IMR-90 (cell line): Measurements from ENCODE around the gene ZNF581. TPM values are rescaled to one million over a fixed set of nuclear protein-coding genes. Genes with fewer than 3 reads are reported as not detected.

Experiments
- ATAC-seq: fragments of 200-7000 bp; cut with Tn5 transposase; 2 replicates; pipeline ENCODE4 v1.9.1; 2020; ENCODE audit warnings: low read depth, mild to moderate bottlenecking, moderate library complexity
- BruUV-seq: library from RNA; stranded (reverse); fragments of 400-500 nt; replicated peaks from 2 replicates; lab custom pipeline; 2021; lab: Mats Ljungman, UMichigan
- CTCF ChIA-PET: fragments of 300-600 bp; formaldehyde crosslinking; extraction: SDS; loops from one replicate; lab custom pipeline; 2021; ENCODE audit warnings: antibody characterized with exemption; lab: Yijun Ruan, JAX
- POLR2A ChIA-PET: fragments of 300-600 bp; sonication (Branson Sonifier 250); formaldehyde crosslinking; loops from one replicate; lab custom pipeline; 2022; ENCODE audit warnings: antibody characterized with exemption; ENCODE audit not compliant: unreplicated experiment; lab: Charles Lee
- DNase-seq: peaks from one replicate; pipeline ENCODE4 v3.0.0; 2013
- H2AFZ ChIP-seq: replicated peaks from 2 replicates; pipeline ENCODE3; 2013; ENCODE audit warnings: low read length, mild to moderate bottlenecking; ENCODE audit not compliant: poor library complexity
- H2AK5ac ChIP-seq: 2 replicates; pipeline ENCODE4 v1.6.1; 2013; ENCODE audit warnings: low read depth, low read length, inconsistent platforms
- H2AK9ac ChIP-seq: replicated peaks from 2 replicates; pipeline ENCODE3; 2013; ENCODE audit warnings: mild to moderate bottlenecking, low read depth, low read length, moderate library complexity; ENCODE audit not compliant: poor library complexity
- H2BK120ac ChIP-seq: 2 replicates; pipeline ENCODE4 v1.6.1; 2013; ENCODE audit warnings: low read depth, low read length, inconsistent platforms
- H2BK15ac ChIP-seq: 3 replicates; pipeline ENCODE4 v1.6.1; 2013; ENCODE audit warnings: low read depth, low read length, inconsistent platforms
- H2BK20ac ChIP-seq: 2 replicates; pipeline ENCODE4 v1.6.1; 2013; ENCODE audit warnings: low read depth, mild to moderate bottlenecking, inconsistent platforms, low read length, moderate library complexity
- H2BK5ac ChIP-seq: 2 replicates; pipeline ENCODE4 v1.6.1; 2013; ENCODE audit warnings: mild to moderate bottlenecking, low read depth, low read length, inconsistent platforms; ENCODE audit not compliant: poor library complexity, severe bottlenecking
- H3K14ac ChIP-seq: replicated peaks from 2 replicates; pipeline ENCODE4 v1.6.1; 2013; ENCODE audit warnings: low read depth, low read length, inconsistent platforms
- H3K18ac ChIP-seq: 2 replicates; pipeline ENCODE4 v1.6.1; 2013; ENCODE audit warnings: low read depth, low read length, control low read depth
- H3K23ac ChIP-seq: 2 replicates; pipeline ENCODE4 v1.6.1; 2013; ENCODE audit warnings: low read depth, low read length, inconsistent platforms
- H3K27ac ChIP-seq: 2 replicates; pipeline ENCODE4 v1.5.1; 2013; ENCODE audit warnings: mild to moderate bottlenecking, control low read depth, low read length; ENCODE audit not compliant: insufficient read depth
- H3K27me3 ChIP-seq: 2 replicates; pipeline ENCODE4 v1.6.1; 2013; ENCODE audit warnings: low read length; ENCODE audit not compliant: control insufficient read depth, insufficient read depth
- H3K36me3 ChIP-seq: 2 replicates; pipeline ENCODE4 v1.6.1; 2013; ENCODE audit warnings: low read length, mixed read lengths; ENCODE audit not compliant: control insufficient read depth, insufficient read depth
- H3K4ac ChIP-seq: 2 replicates; pipeline ENCODE4 v1.6.1; 2013; ENCODE audit warnings: low read depth, low read length, inconsistent platforms
- H3K4me1 ChIP-seq: 2 replicates; pipeline ENCODE4 v1.6.1; 2013; ENCODE audit warnings: low read length, mixed read lengths; ENCODE audit not compliant: control insufficient read depth, insufficient read depth
- H3K4me2 ChIP-seq: 2 replicates; pipeline ENCODE4 v1.6.1; 2013; ENCODE audit warnings: low read depth, mild to moderate bottlenecking, control low read depth, low read length, moderate library complexity
- H3K4me3 ChIP-seq: 2 replicates; pipeline ENCODE4 v1.5.1; 2013; ENCODE audit warnings: low read depth, mild to moderate bottlenecking, control low read depth, low read length, moderate library complexity; ENCODE audit not compliant: insufficient read depth
- H3K56ac ChIP-seq: 2 replicates; pipeline ENCODE4 v1.6.1; 2013; ENCODE audit warnings: low read length, inconsistent platforms; ENCODE audit not compliant: insufficient read depth; ENCODE audit errors: extremely low read depth
- H3K79me1 ChIP-seq, 2 experiments: 2 replicates each; pipeline ENCODE4 v1.6.1; 2013; ENCODE audit warnings: low read length in 2 of 2, inconsistent platforms in 1 of 2, low read depth in 1 of 2
- H3K9ac ChIP-seq: 2 replicates; pipeline ENCODE4 v1.6.1; 2013; ENCODE audit warnings: low read depth, low read length, control low read depth
- H3K9me1 ChIP-seq: 2 replicates; pipeline ENCODE4 v1.6.1; 2013; ENCODE audit warnings: low read length, inconsistent platforms; ENCODE audit not compliant: insufficient read depth
- H3K9me3 ChIP-seq: 2 replicates; pipeline ENCODE4 v1.6.1; 2013; ENCODE audit warnings: low read length; ENCODE audit not compliant: control insufficient read depth, insufficient read depth
- H4K20me1 ChIP-seq: 2 replicates; pipeline ENCODE4 v1.6.1; 2013; ENCODE audit warnings: low read length, inconsistent platforms; ENCODE audit not compliant: insufficient read depth
- H4K5ac ChIP-seq: 2 replicates; pipeline ENCODE4 v1.6.1; 2013; ENCODE audit warnings: mild to moderate bottlenecking, low read depth, low read length, control low read depth
- H4K8ac ChIP-seq, 2 experiments: 2 replicates each; pipeline ENCODE4 v1.6.1; 2013; ENCODE audit warnings: low read depth in 2 of 2, low read length in 2 of 2, control low read depth in 1 of 2, inconsistent platforms in 1 of 2
- H4K91ac ChIP-seq: 2 replicates; pipeline ENCODE4 v1.6.1; 2013; ENCODE audit warnings: low read depth, low read length, inconsistent platforms; ENCODE audit not compliant: insufficient read depth
- MAFK ChIP-seq: IDR thresholded peaks from 2 replicates; pipeline ENCODE4 v1.6.1; 2012; ENCODE audit warnings: low read depth, low read length, improper control_type of control experiment
- NFE2L2 ChIP-seq: fragments of 150-350 bp; IDR thresholded peaks from 2 replicates; pipeline ENCODE4 v1.6.1; 2016; ENCODE audit warnings: low read depth, mild to moderate bottlenecking, low read length
- RCOR1 ChIP-seq: IDR thresholded peaks from 2 replicates; pipeline ENCODE4 v1.6.1; 2012; ENCODE audit warnings: mild to moderate bottlenecking, low read length, improper control_type of control experiment; ENCODE audit not compliant: insufficient replicate concordance
- RFX5 ChIP-seq: IDR thresholded peaks from 2 replicates; pipeline ENCODE4 v1.8.0; 2012; ENCODE audit warnings: low read depth, mild to moderate bottlenecking, low read length, moderate library complexity
- USF2 ChIP-seq: fragments of 150-350 bp; IDR thresholded peaks from 2 replicates; pipeline ENCODE4 v1.6.1; 2017; ENCODE audit warnings: mild to moderate bottlenecking, antibody characterized with exemption, low read length, low read depth
- WGBS, 2 experiments: methylation state at CpG; one replicate each; pipeline versions ENCODE4 v1.1.5 to v1.1.7; 2013; ENCODE audit warnings: missing lambda C conversion rate in 2 of 2; ENCODE audit not compliant: insufficient read length in 1 of 2; ENCODE audit errors: extremely low coverage in 2 of 2; 5-methylcytosine and 5-hydroxymethylcytosine counted together
- dilution Hi-C: fragments of 300-500 bp; cut with HindIII; formaldehyde crosslinking; loops from one replicate; pipeline ENCODE4 v1.14.3; 2018; ENCODE audit warnings: low sequenced_read_pairs; ENCODE audit not compliant: unreplicated experiment
- in situ Hi-C: fragments of 300-500 bp; cut with MboI; formaldehyde crosslinking; loops from 3 replicates; pipeline ENCODE4 v1.14.3; 2019; ENCODE audit warnings: low sequenced_read_pairs, inconsistent platforms, mixed read lengths
- intact Hi-C: fragments of 100-400 bp; cut with micrococcal nuclease; formaldehyde crosslinking; loops from 2 replicates; pipeline ENCODE4 v1.10.0; 2022
- polyA plus RNA-seq, 3 experiments: library from polyadenylated mRNA; depleted of rRNA; stranded (reverse); fragments of >200 nt; gene quantifications; 2 replicates each; pipeline ENCODE4 v1.2.3, GENCODE V29; 2012; ENCODE audit warnings: low replicate concordance in 1 of 3
- total RNA-seq: library from RNA; depleted of rRNA; stranded (reverse); fragments of >200 nt; gene quantifications from 2 replicates; pipeline ENCODE4 v1.2.3, GENCODE V29; 2012
- TF ChIP-seq, protein P1 (sequence below): fragments of 150-350 bp; IDR thresholded peaks from 2 replicates; pipeline ENCODE4 v1.6.1; 2016; ENCODE audit warnings: low read depth, mild to moderate bottlenecking, low read length, moderate library complexity, borderline replicate concordance

Gene ZNF581
- total and polyA plus RNA-seq, 2 of the 4 experiments (the other 2 are of a cell fraction), result 9.7 to 21.9 TPM

DNA sequence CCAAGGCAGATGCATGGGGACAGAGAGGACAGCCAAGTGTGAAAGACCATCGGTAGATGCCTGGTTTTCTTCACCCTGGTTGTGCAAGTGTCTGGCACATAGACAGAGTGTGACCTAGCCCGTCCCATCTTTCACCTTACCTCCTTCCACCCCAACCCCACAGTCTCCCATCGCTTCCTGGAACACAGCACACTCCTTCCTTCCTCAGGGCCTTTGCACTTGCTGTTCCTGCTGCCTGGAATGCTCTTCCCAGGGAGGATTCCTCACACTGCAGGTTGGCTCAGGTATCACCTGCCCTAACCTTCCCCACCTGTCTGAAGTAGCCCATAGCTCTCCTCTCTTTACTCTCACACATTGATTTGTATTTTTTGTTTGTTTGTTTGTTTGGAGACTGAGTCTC lies 47.1 kb upstream of the ZNF581 start:
- Histone ChIP-seq H3K4me2 (no peak overlapping the region), H4K91ac (no peak overlapping the region), H3K18ac (no peak overlapping the region), H3K9me3 (no peaks in the 10 kb centered on the region), H2AK9ac (no peak overlapping the region), H3K27ac (no peak overlapping the region), H2BK5ac (no peak overlapping the region), H3K56ac (no peak overlapping the region), H2AK5ac (no peak overlapping the region), H3K4me1 (peaks cover 4% of the 10 kb centered on the region; the same call in 1 of the 2 replicates), H2AFZ (no peak overlapping the region), H3K14ac (no peak overlapping the region), H3K9ac (no peak overlapping the region), H3K4me3 (no peak overlapping the region), H3K27me3 (no peaks in the 10 kb centered on the region), H4K8ac (no peak overlapping the region), H3K4ac (no peak overlapping the region), H3K36me3 (peaks cover 42% of the 10 kb centered on the region), H3K9me1 (peaks cover 11% of the 10 kb centered on the region), H3K23ac (no peak overlapping the region), H3K79me1 (peaks cover 15 to 28% of the 10 kb centered on the region in 2 experiments), H4K20me1 (no peaks in the 10 kb centered on the region), H2BK20ac (no peak overlapping the region), H2BK120ac (no peak overlapping the region), H2BK15ac (no peak overlapping the region), H4K5ac (no peak overlapping the region)
- 100% methylated on average over 2 of the region's 3 CpGs; no CpG with 5 or more reads in 1 of the 2 experiments for WGBS, 2 experiments
- ChIA-PET POLR2A (no interaction called here), CTCF (no interaction called here)
- in situ Hi-C loops (no loop called here), dilution Hi-C loops (no loop called here), intact Hi-C loops (no loop called here)
- TF ChIP-seq MAFK (no peak), RFX5 (no peak), NFE2L2 (no peak), RCOR1 (no peak), USF2 (no peak)
- TF ChIP-seq, protein P1, sequence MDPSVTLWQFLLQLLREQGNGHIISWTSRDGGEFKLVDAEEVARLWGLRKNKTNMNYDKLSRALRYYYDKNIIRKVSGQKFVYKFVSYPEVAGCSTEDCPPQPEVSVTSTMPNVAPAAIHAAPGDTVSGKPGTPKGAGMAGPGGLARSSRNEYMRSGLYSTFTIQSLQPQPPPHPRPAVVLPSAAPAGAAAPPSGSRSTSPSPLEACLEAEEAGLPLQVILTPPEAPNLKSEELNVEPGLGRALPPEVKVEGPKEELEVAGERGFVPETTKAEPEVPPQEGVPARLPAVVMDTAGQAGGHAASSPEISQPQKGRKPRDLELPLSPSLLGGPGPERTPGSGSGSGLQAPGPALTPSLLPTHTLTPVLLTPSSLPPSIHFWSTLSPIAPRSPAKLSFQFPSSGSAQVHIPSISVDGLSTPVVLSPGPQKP, result no peak
- DNase-seq (no peak), ATAC-seq (no peak)
- BruUV-seq, result no TSS peak
